Stomach (tissue), 9 donors: ENCODE measurements around the gene CATSPER3. TPM values are rescaled to one million over a fixed set of nuclear protein-coding genes. Genes with fewer than 3 reads are reported as not detected.
A peak's percentile ranks its signal among the peaks of the same experiment; 100 is the strongest.

Experiments
- DNase-seq, 2 donors: peaks; one replicate each; pipeline versions ENCODE4 v3.0.0 to v3.0.0-alpha.2; 2013 to 2019
- H3K27ac ChIP-seq, 5 donors: fragments of 200-600 bp in 4 of 5; sonication (generic) in 4 of 5; one replicate each; pipeline ENCODE4 v1.5.1; 2013 to 2019; ENCODE audit warnings: mild to moderate bottlenecking in 1 of 5, moderate library complexity in 1 of 5
- H3K27me3 ChIP-seq, 3 donors: fragments of 200-600 bp; sonication (generic); one replicate each; pipeline ENCODE4 v1.5.1; 2017 to 2019; ENCODE audit warnings: mixed run types in 1 of 3
- H3K36me3 ChIP-seq, 4 donors: fragments of 200-600 bp; sonication (generic); 1 replicate in 3 of 4; 2 replicates in 1 of 4; pipeline ENCODE4 v1.5.1; 2016 to 2019
- H3K4me1 ChIP-seq, 4 donors: fragments of 200-600 bp; sonication (generic); one replicate each; pipeline ENCODE4 v1.5.1; 2016 to 2019
- H3K4me3 ChIP-seq, 4 donors: fragments of 200-600 bp; sonication (generic) in 3 of 4; one replicate each; pipeline ENCODE4 v1.5.1; 2016 to 2019; ENCODE audit warnings: mild to moderate bottlenecking in 1 of 4
- H3K9me3 ChIP-seq, 4 donors: fragments of 200-600 bp; sonication (generic); one replicate each; pipeline ENCODE4 v1.5.1; 2016 to 2019
- EP300 ChIP-seq: sonication (generic); formaldehyde crosslinking; IDR thresholded peaks from one replicate; pipeline ENCODE4 v1.6.1; 2017; ENCODE audit warnings: antibody characterized with exemption
- POLR2A ChIP-seq, 4 donors: fragments of 450-650 bp; IDR thresholded peaks; one replicate each; pipeline ENCODE4 v1.6.1; 2016; ENCODE audit warnings: antibody characterized with exemption in 4 of 4, control low read depth in 2 of 4, mild to moderate bottlenecking in 1 of 4, moderate library complexity in 1 of 4
- POLR2AphosphoS5 ChIP-seq, 3 donors: sonication (generic); formaldehyde crosslinking; IDR thresholded peaks; one replicate each; pipeline ENCODE4 v1.6.1; 2016; ENCODE audit warnings: antibody characterized with exemption in 3 of 3
- WGBS, 5 donors: extraction: QIAGEN DNeasy Blood & Tissue Kit in 3 of 5; methylation state at CpG; one replicate each; pipeline versions ENCODE4 v1.1.5 to v1.1.7; 2013 to 2018; 5-methylcytosine and 5-hydroxymethylcytosine counted together
- intact Hi-C: fragments of 100-400 bp; cut with DNase I; formaldehyde crosslinking; loops from one replicate; pipeline ENCODE4 v1.15.1; 2023; ENCODE audit warnings: low total_unique reads
- polyA plus RNA-seq, 3 donors: library from polyadenylated mRNA; stranded (reverse); fragments of 200-250 nt; gene quantifications; one replicate each; pipeline ENCODE4 v1.2.3, GENCODE V29; 2013
- total RNA-seq, 5 donors: library from RNA; depleted of rRNA; stranded (reverse); fragments of >200 nt; gene quantifications; one replicate each; pipeline versions ENCODE4 v1.1.0 to v1.2.3, GENCODE V29; 2014 to 2016
- TF ChIP-seq, protein P1 (sequence below), 7 experiments: fragments of 450-650 bp in 4 of 7; fragments of 200-600 bp in 3 of 7; sonication (generic) in 3 of 7; IDR thresholded peaks; one replicate each; pipeline ENCODE4 v1.5.1; 2016 to 2019; ENCODE audit warnings: antibody characterized with exemption in 7 of 7, control low read depth in 2 of 7, mild to moderate bottlenecking in 1 of 7
- donor health status: healthy with polysubstance abuse.
- donor health status: Bipolar disorder and iron deficiency.
- donor health status: healthy.

CATSPER3 gene
- total and polyA plus RNA-seq, 8 donors: 0.62 to 0.88 TPM; not detected in 6

DNA sequence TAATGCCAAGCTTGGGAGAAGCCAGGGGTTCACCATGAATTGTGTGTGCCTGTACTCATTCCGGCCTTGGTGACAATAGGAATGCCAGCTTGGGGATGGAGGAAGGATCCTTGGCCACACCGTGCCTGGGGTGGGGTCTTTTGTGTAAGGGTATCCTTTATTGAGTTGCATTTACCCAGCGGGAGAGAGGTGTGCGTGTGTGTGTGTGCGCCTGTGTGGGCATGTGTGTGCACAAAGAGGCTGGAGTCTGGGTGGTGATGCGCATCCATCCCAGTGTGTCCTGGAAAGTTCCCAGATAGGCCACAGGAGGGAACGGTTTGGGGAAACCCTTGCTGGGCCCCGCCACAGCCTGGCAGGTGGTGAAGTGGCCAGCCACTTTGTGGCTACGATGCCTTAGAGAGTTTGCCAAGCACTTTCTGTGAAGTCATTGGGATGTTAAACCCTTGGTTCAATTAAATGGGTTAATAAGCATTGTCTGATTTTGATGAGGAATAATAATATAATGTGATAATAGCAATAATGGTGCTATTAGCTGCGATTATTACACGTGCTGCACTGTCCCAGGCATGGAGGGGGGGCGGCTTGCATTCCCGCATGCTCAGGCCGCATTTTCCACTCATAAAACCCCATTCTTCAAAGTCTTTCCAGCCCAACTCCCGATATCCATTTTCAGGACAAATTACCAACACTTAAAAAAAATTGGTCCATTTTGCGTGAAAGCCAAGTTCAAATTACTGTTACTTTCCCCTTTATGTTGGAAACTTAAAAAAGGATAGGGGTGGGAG is 52.6 kb downstream of the CATSPER3 start:
- DNase-seq: peak in 1 of 2 donors; percentile 15
- Histone ChIP-seq H3K9me3 (no peaks in the 10 kb centered on the region), H3K4me3 (no peak overlapping the region), H3K36me3 (no peaks in the 10 kb centered on the region), H3K4me1 (peaks cover 1 to 52% (median 27%) of the 10 kb centered on the region in 4 donors), H3K27ac (peak overlapping the region in 3 of 5 donors; percentile 3 to 70 (median 57)), H3K27me3 (peaks cover 0 to 5% (median 0%) of the 10 kb centered on the region in 3 donors)
- 71 to 91% (median 82%) methylated on average over 16 of the region's 16 CpGs for WGBS, 5 donors
- no peak for TF ChIP-seq POLR2A (IDR thresholded peaks at IDR 0.05)
- TF ChIP-seq, protein P1, sequence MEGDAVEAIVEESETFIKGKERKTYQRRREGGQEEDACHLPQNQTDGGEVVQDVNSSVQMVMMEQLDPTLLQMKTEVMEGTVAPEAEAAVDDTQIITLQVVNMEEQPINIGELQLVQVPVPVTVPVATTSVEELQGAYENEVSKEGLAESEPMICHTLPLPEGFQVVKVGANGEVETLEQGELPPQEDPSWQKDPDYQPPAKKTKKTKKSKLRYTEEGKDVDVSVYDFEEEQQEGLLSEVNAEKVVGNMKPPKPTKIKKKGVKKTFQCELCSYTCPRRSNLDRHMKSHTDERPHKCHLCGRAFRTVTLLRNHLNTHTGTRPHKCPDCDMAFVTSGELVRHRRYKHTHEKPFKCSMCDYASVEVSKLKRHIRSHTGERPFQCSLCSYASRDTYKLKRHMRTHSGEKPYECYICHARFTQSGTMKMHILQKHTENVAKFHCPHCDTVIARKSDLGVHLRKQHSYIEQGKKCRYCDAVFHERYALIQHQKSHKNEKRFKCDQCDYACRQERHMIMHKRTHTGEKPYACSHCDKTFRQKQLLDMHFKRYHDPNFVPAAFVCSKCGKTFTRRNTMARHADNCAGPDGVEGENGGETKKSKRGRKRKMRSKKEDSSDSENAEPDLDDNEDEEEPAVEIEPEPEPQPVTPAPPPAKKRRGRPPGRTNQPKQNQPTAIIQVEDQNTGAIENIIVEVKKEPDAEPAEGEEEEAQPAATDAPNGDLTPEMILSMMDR (IDR thresholded peaks at IDR 0.05): no peak
- TF ChIP-seq POLR2AphosphoS5 (IDR thresholded peaks at IDR 0.05): no peak
- TF ChIP-seq EP300: no peak
- intact Hi-C loops: no loop called here

DNA sequence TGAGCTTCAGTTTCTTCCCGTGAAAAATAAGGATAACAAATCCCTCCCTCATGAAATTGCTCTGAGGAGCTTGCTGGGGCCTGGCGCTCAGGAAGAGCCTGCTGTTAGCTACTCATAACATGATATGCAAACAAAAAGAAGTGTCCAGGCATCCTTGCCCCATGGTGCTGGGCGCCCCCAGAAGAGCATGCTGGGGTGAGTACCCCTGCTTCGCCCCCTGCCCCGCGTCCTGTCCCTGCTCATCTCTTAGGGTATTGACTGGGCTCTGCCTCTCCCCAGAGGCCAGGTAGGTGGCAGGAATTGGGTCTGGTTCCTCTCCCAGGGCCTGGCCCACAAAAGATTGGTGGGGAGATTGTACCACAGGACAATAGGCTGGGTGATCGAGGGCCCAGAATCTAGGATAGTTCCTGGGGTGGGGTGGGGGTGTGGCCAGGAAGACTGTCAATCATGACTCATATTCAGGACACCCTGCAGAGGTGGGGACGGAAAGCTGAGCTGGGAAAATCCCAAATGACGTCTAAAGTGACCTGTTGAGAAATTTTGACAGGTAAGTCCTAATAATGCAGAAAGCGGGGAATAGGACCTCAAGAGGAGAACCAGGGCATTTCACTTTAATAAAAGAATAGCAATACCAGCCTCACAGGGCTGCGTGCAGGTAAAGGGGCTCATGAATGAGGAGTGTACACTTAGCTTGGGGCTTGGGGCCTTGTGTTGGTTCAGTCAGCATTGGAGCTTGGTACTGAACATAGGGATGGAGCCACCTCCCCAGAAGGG is 57.4 kb downstream of the CATSPER3 start:
- TF ChIP-seq EP300: no peak
- TF ChIP-seq POLR2AphosphoS5 (IDR thresholded peaks at IDR 0.05): no peak
- no peak for TF ChIP-seq POLR2A (IDR thresholded peaks at IDR 0.05)
- TF ChIP-seq, protein P1 (IDR thresholded peaks at IDR 0.05): no peak
- intact Hi-C loops: no loop called here
- peaks cover 6 to 54% (median 28%) of the 10 kb centered on the region in 3 donors for H3K27me3 ChIP-seq
- H3K4me3 ChIP-seq: no peak overlapping the region
- peaks cover 0 to 8% (median 4%) of the 10 kb centered on the region in 4 donors for H3K9me3 ChIP-seq
- peak overlapping the region in 4 of 5 donors; percentile 86 to 94 (median 94) for H3K27ac ChIP-seq
- DNase-seq: no peak
- H3K4me1 ChIP-seq: peaks cover 19 to 60% (median 36%) of the 10 kb centered on the region in 4 donors
- 72 to 88% (median 82%) methylated on average over 11 of the region's 11 CpGs for WGBS, 5 donors
- H3K36me3 ChIP-seq: peaks cover 0 to 8% (median 0%) of the 10 kb centered on the region in 4 donors

DNA sequence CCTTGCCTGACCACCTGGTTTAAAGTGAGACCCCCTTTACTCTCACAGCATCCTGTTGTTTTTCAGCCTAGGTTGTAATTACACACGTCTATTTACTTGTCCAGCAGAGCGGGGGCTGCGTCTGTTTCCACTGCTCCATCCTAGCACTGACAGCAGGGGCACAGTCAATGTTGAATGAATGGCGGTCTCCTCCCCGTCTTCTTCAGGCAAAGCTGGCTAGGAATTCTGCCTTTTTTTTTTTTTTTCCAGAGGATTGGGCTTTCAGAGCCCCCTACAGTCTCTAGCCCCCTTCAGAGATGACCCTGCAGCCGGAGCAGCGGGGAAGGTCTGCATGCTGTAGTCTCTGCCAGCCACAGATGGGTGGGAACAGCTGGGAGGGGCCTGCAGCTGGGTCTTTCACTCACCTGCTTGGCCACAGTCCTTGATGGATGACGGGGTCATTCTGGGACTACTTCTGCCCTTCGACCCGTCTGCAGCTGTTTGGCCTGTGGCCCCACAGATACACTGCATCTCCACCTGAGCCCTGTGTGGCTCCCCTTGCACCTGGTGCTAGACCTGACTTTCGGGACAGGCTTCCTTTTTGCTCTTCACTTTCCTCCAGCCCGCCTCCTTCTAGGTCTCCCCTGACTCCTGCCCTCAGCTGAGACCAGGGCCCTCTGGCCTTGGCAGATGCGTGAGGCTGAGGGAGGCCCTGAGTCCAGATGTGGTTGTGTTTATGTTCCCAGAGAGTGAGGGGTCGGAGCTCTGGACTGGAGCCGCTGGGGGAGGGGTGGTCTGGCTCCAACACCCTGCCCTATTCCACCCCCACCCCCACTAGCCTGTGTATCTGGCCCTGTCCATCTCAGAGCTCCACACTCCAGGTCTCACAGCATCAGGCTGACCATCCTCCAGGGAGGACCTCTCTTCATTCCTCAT is 58.3 kb downstream of the CATSPER3 start:
- intact Hi-C loops: no loop called here
- 67 to 80% (median 73%) methylated on average over 15 of the region's 15 CpGs for WGBS, 5 donors
- peaks cover 6 to 62% (median 37%) of the 10 kb centered on the region in 3 donors for H3K27me3 ChIP-seq
- TF ChIP-seq, protein P1 (IDR thresholded peaks at IDR 0.05): no peak
- TF ChIP-seq EP300: no peak
- no peak for TF ChIP-seq POLR2A (IDR thresholded peaks at IDR 0.05)
- TF ChIP-seq POLR2AphosphoS5 (IDR thresholded peaks at IDR 0.05): no peak
- peak overlapping the region in 4 of 5 donors; percentile 86 to 94 (median 94) for H3K27ac ChIP-seq
- no peak overlapping the region for H3K4me3 ChIP-seq
- H3K4me1 ChIP-seq: peaks cover 24 to 60% (median 40%) of the 10 kb centered on the region in 4 donors
- peaks cover 0 to 8% (median 4%) of the 10 kb centered on the region in 4 donors for H3K9me3 ChIP-seq
- peaks cover 0 to 8% (median 0%) of the 10 kb centered on the region in 4 donors for H3K36me3 ChIP-seq
- no peak for DNase-seq
